ENCODE data around the gene TINAG.

The TINAG gene

GRCh38 chr6:54299542-54300269 is 8.5 kb upstream of the TINAG start:
- DNase-seq (ENCODE audit: low spot score) = no peak
- TF ChIP-seq CTCF (IDR thresholded peaks at IDR 0.05; ENCODE audit: borderline replicate concordance, control extremely low read depth, extremely low read depth, insufficient read depth, missing control alignments) = no peak
- in situ Hi-C loops (cut with MboI; ENCODE audit: low sequenced_read_pairs, unreplicated experiment) = no loop called here

GRCh38 chr6:54301770-54302169 is 6.5 kb upstream of the TINAG start:
- no peak for DNase-seq (ENCODE audit: low spot score)
- TF ChIP-seq CTCF (IDR thresholded peaks at IDR 0.05; ENCODE audit: borderline replicate concordance, control extremely low read depth, extremely low read depth, insufficient read depth, missing control alignments) = no peak
- in situ Hi-C loops (cut with MboI; ENCODE audit: low sequenced_read_pairs, unreplicated experiment) = no loop called here

GRCh38 chr6:54307439-54307910 is 766 bp upstream of the TINAG start:
- no peak for TF ChIP-seq CTCF (IDR thresholded peaks at IDR 0.05; ENCODE audit: borderline replicate concordance, control extremely low read depth, extremely low read depth, insufficient read depth, missing control alignments)
- in situ Hi-C loops (cut with MboI; ENCODE audit: low sequenced_read_pairs, unreplicated experiment) = no loop called here
- no peak for DNase-seq (ENCODE audit: low spot score)

GRCh38 chr6:54308986-54309315 is 710 bp downstream of the TINAG start:
- DNase-seq (ENCODE audit: low spot score) = no peak
- TF ChIP-seq CTCF (IDR thresholded peaks at IDR 0.05; ENCODE audit: borderline replicate concordance, control extremely low read depth, extremely low read depth, insufficient read depth, missing control alignments) = no peak
- in situ Hi-C loops (cut with MboI; ENCODE audit: low sequenced_read_pairs, unreplicated experiment) = no loop called here

- in situ Hi-C loops (cut with MboI; ENCODE audit: low sequenced_read_pairs, unreplicated experiment) = no loop called here
- TF ChIP-seq CTCF (IDR thresholded peaks at IDR 0.05; ENCODE audit: borderline replicate concordance, control extremely low read depth, extremely low read depth, insufficient read depth, missing control alignments) = no peak
- no peak for DNase-seq (ENCODE audit: low spot score)
Measured at GRCh38 chr6:54310377-54311152, 2.3 kb downstream of the TINAG start.

GRCh38 chr6:54315656-54316055 is 7.4 kb downstream of the TINAG start:
- no peak for DNase-seq (ENCODE audit: low spot score)
- no peak for TF ChIP-seq CTCF (IDR thresholded peaks at IDR 0.05; ENCODE audit: borderline replicate concordance, control extremely low read depth, extremely low read depth, insufficient read depth, missing control alignments)
- in situ Hi-C loops (cut with MboI; ENCODE audit: low sequenced_read_pairs, unreplicated experiment) = no loop called here

All from GM13976 (cell line).